HG02840 (cell line): Measurements from ENCODE around the gene RASGRF2.

Source experiments
- ATAC-seq: cut with Tn5 transposase; IDR thresholded peaks from one replicate; pipeline ENCODE4 v1.9.1; 2021; ENCODE audit warnings: mild to moderate bottlenecking, moderate library complexity, moderate number of reproducible peaks; ENCODE audit not compliant: unreplicated experiment, low FRiP score

Gene RASGRF2

GRCh38 chr5:81164476-81164875 lies 204.3 kb downstream of the RASGRF2 start:
- ATAC-seq: no peak

DNA sequence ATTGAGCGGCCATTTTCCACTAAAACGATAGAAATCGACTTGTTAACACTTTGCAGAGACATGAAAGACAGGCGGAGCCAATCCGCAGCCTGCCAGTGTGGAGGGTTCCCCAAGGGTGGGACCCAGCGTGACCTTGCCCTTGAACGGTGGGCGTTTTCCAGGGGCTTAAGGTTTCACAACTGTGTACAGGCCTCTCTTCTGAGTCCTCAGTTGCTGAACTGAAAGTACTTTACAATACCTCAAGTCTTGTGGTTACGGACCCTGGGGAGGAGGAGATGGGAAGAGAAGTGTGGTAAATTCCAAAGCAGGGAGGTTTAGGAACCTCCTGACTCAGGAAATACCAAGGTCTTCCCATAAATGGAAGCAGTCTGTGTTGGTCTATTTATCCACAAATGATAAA lies 204.8 kb downstream of the RASGRF2 start:
- ATAC-seq: no peak

GRCh38 chr5:81165493-81166119 lies 205.4 kb downstream of the RASGRF2 start:
- ATAC-seq: peak; percentile 55

- ATAC-seq: no peak
Measured at GRCh38 chr5:81166430-81166829, 206.3 kb downstream of the RASGRF2 start.

GRCh38 chr5:81167078-81167477 lies 206.9 kb downstream of the RASGRF2 start:
- ATAC-seq: no peak

- no peak for ATAC-seq
Measured at GRCh38 chr5:81167544-81167943, 207.4 kb downstream of the RASGRF2 start.

- no peak for ATAC-seq
Measured at GRCh38 chr5:81169924-81170323, 209.8 kb downstream of the RASGRF2 start.

DNA sequence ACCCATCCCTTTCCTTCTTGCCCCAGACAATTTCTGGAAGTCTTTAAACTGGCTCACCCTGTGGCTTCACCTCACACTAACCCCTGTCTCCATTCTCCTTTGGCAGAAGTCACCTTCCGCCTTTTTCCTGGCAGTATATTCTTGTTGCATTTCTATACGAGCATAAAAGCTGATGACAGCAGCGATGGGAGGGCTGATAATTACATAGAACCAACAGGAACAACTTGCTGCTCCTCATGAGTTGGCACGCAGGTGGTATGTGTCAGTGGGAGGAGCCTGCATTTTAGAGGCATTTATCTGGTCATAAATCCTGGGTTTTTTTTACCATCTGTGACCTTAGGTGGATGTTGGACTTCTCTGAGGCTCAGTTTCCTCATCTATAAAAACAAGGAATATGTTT lies 211.6 kb downstream of the RASGRF2 start:
- ATAC-seq: no peak

- ATAC-seq: no peak
Measured at GRCh38 chr5:81172710-81173109, 212.5 kb downstream of the RASGRF2 start.

DNA sequence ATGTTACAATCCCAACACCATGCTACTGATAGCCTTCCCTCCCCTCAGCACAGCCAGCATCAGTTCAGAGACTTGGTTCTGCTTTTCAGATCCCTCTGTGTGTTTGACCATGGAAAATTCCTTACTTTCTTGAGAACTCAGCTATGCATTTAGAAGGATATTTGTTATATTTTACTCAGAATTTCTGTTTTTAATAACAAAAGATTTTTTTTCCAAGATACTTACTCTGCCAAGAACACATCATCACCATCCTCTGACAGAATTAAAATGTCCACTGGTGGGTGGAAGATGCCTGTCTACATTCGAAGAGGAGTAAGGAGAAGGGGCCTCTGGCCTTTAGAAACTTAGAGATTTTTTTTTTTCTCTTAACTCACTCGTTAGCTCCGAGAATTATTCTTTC lies 216.9 kb downstream of the RASGRF2 start:
- ATAC-seq: no peak

- no peak for ATAC-seq
Measured at GRCh38 chr5:81179959-81180358, 219.8 kb downstream of the RASGRF2 start.

DNA sequence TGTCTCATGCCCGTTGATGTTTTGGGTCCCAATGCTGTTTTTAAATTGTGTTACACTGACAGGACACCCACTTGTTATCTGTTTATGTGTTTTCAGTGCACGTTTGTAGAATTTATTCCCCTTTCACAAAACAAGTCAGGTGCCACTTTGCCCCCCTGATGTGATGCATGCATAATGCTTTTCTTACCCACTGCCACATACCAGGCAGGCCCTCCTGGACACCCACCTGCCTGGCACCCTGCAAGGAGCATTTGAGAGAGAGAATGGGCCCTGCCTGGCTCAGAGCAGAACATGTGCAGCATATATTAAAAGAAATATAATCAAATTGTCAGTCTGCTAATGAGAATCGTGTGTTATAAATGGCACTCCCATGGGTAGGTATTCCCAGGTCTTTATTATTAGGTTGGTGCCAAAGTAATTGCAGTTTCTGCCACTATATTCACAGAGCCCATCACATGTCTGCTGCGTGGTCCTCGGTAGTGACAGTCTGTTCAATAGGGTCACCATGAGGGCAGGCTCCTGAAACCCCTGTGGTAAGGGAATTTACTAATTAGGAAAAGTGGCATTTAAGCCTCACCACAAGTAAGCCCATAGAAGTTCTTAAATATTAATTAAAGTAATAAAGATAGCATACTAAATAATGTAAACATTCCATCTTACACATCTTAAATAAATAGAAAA lies 220.8 kb downstream of the RASGRF2 start:
- no peak for ATAC-seq

DNA sequence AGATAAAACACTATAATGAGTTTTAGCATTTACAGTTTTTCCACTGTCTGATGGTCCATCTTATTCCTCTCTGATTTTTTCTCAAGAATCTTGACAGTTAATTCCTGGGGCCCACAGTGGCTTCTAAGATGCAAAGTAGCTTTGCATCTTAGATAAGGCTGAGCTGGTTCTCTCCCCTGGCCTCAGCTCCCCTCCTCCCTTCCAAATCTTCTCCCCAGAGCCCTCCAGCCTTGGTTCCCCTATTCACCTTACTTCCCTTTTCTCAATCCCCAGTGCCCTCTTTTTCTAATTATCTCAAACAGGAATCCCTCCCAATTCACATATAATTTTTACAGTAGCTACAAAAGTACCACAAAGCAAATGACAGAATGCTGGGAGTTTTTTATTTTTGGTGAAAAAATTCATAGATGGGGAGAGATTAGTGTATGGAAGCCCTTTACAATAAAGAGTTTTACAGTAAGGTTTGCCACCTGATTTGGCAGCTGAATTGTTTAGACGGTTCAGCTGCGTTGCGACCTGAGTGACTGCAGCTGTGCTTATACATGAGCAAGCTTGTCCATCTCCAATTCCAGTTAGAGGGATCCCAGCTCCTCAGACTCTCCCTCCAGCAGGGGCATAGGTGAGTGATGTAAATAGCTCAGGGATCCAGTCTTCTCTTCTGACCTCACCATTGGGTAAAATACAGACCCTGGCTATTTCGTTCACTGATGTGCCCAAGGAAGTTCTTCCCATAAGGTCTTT lies 221.6 kb downstream of the RASGRF2 start:
- no peak for ATAC-seq

DNA sequence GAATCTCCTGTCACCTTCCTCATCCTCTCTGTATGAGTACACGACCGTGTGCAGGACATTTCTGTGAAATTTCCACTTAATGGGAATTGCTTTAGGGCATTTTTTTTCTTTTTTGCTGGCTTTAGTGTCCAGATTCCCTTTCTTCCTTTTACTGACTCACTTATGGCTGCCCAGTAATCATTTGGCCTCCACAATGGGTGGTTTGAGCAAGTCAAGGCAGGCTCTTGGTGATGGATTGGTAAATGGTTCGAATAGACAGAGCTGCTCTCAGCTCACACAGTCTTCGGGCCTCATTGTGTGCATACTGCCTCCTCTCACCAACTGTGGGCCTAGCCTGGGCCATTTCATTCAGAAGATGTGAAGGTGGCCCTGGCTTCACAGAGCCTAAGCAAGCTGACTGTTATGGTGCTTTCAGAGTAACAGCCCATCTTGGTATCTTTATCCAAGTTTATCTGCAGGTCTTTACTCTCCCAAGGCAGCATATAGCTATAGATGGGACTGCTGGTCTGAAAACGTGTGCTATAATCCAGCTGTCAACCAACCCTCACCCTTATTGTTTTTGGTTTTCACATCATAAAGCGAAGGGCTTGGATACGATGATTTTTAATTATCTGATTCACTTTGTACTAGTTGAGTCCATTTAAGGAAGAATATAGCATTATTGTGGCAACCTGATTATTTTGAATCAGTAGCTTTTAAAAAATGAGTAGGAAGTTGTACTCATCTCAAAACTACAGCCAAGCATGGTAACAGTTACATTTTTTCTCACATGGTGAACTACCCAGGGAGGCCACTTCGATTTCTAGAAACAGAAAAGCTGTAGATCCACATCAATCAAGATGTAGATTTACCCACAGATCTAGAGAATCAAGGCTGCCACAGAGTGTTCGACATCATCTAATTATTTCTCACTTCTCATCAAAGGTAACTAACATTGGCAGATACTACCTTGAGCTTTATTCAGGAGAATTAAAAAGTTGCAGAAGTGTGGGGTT lies 222.5 kb downstream of the RASGRF2 start:
- no peak for ATAC-seq

DNA sequence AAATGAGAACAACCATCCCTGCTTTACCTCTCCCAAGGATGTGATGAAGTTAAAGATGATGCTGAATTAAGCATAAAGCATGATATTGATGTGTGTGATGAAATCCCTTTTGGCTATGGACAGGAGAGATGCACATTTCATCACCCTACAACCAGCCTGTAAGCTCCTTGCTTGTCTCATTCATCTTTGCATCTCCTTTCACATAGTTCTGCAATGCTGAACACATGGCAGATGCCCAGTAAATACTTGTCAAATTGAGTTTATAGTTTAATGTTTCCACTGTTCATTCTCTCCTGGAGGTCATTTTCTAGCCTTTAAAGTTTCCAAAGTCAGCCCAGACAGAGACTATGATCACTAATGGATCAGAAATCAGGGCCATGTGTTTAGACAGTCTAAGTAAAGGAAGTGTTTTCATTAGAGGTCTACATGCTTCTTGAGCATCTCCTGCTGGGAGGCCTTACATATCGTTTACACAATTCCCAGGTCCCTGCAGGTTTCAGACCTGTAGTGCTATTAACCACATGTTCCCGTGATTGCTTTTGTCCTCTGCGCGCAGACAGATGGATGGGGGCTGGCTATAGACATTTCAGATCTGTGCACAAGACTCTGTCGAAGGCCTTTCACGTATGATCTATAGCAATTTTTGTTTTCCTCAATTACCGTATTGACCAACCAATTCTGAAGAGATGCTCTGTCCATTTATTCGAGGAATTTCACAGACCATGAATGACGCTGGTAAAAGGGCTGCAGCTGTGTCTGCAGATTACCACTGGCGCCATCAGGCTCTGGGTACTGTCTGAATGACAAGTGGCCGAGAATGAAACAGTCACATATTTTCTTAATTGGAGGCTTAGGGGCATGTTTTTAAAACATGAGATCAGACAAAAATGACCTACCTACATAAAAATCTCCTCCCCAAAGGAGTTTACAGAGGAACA lies 223.9 kb downstream of the RASGRF2 start:
- ATAC-seq: no peak

DNA sequence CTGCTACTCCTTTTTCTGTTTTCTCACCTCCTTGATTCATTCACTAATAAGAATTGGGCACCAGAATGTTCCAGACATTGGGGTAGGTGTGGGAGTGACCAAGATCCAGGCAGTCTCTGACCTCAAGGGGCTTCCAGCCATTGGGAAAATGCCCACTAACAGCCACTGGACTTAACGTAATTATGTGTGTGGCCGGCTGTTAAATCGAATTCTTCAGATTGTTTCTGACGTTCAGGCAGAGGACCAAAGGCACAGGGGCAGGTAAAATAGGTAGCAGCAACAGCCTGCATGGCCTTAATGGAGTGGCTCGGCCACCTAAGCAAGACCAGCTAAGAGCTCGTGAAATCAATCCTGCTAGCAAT lies 224.6 kb downstream of the RASGRF2 start:
- no peak for ATAC-seq

GRCh38 chr5:81187885-81188284 lies 227.7 kb downstream of the RASGRF2 start:
- ATAC-seq: no peak

GRCh38 chr5:81188962-81189361 lies 228.8 kb downstream of the RASGRF2 start:
- no peak for ATAC-seq

GRCh38 chr5:81189875-81190498 lies 229.8 kb downstream of the RASGRF2 start:
- no peak for ATAC-seq
